NCI-H1436 treated with DMSO at 0.1 percent for 48 hours (cell line): ENCODE results near the gene NPC2.
"Not testable (repeated sequence)": the region's sequence is repeated elsewhere in the genome, so short reads cannot be mapped to it uniquely, and the experiment has no call there.

Experiments used
- DNase-seq: peaks from one replicate; lab custom pipeline; 2025; lab: John Stamatoyannopoulos, UW

NPC2 gene

DNA sequence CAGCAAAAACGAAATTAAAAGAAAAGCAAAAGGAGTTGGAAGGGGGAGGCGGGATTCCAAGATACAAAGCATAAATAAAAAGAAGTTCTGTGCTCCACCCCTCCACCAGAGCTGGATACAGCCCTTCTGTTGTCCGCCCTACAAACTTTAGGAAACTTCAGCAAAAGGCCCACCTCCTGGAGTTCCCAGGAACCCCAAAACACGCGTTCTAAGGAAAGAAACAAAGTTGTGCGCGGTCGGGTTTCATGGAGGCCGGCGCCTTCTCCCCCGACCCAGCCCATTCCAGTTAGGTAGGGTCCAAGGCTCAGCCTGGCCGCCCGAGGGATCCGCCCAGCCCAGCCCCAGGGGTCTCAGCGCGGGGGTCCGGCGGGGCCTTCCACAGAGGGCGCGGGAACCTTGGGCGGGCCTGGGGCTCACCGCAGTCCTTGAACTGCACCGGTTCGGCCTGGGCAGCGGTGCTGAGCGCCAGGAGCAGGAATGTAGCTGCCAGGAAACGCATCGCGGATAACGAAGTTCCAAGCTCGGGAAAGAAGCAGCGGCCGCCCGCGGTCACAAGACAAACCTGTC lies at the start of gene NPC2:
NPC2 (minus strand) TSS at position 530 of the 567 bp plus-strand sequence; CDS start at position 499, 31 bp downstream.
- DNase-seq, result no peak

DNA sequence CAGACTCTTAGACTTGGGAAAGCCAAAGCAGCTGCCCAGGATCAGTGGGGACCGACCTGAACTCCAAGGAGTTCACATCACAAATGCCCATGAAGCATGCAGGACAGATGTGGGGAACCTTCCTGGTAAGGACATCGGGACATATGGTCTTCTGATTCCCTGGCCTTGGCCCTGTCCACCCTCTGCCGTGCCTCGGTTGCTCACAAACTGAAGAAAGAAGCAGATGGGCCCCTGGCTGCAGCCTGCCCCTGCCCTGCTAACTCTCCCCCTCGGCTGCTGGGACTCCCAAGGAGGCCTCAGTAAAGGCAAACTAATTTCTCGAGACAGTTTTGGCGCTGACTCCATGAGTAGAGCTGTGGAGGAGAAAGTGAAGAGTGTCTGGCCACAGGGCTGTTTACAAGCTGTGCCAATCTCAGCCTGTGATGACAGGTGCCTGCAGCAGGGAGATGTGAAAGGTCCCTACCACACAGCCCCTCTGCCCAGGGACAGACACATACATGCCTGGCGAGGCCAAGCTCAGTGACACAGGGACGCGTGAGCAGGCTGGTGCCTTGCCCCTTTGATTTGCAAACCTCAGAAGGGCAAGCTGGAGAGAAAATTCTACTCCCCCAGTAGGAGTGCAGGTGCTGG lies 49.1 kb upstream of the NPC2 start:
- DNase-seq, result no peak

DNA sequence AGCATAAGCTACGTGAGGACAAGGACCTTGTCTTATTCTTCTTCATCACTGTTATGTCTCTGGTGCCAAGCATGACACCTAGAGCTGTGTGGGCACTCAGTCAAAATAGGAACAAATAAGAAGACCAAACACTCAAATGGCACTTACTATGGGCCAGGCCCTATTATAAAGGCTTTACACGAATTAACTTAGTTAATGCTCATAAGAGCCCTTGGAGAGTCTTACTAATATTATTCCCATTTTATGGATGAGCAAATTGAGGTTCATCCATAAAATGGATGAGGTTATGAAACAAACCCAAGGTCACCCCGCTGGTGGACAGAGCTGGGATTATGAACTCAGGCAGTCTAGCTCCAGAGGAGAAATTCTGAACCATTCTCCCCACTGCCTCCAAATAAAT lies 48.1 kb upstream of the NPC2 start:
- no peak for DNase-seq

DNA sequence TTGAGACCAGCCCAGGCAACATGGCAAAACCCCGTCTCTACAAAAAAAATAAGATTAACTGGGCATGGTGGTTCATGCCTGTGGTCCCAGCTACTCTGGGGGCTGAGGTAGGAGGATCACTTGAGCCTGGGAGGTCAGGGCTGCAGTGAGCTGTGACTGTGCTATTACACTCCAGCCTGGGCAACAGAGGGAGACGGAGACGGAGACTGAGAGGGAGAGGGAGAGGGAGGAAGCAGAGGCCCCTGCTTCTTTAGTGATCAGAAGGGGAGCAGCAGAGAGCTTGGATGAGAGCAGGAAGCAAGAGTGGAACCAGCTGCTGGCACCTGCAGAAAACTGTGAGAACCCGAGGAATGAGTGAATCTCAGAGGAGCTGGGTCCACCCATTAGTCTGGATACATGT lies 46.4 kb upstream of the NPC2 start:
- no peak for DNase-seq

- DNase-seq, result no peak
These were observed 45.6 kb upstream of the NPC2 start for GRCh38 chr14:74538411-74539391.

GRCh38 chr14:74536336-74536735 lies 43.2 kb upstream of the NPC2 start:
- DNase-seq, result not testable (repeated sequence)

DNA sequence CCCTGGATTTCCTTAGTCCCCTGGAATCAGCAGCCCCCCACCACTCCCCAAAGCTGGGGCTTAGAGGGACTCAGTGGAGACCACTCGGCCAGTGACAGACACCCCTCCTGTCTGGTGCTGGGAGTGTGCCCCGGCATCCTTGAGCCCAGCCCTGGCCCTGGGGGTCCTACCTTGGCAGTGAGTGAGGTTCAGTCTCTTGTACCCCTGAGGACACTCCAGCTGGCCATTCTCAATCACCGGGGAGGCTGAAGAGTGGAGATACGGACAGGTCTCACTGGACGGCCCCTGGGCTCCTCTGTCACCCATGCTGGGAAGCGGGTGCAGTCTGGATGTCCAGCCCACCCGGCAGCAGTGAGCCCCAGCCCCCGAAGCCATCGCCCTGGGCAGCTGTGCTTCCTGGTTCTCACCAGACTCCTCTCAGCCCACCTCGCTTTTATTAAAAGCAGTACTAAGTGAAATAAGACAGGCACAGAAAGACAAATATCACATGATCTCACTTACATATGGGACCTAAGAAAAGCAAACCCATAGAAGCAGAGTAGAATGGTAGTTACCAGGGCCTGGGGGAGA lies 42.7 kb upstream of the NPC2 start:
- DNase-seq, result no peak

- no peak for DNase-seq
These were observed 40.5 kb upstream of the NPC2 start for GRCh38 chr14:74533576-74533975.

DNA sequence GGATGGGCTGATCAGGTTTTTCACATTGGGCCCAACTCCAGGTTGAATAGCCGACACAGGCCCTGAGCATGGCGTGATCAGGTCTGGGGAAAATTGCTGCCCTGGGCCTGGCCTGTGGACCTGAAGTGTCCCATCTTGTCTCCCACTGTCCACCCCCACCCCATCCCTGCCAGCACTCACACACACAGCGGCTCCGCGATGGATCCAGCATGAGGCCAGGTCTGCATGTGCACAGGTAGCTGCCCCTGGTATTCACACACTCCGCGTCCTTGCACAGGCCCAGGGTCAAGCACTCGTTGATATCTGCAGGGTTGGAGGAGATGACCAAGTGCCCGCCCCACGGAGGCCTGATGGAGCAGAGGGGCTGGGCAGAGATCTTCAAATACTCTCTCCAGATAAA lies 39.1 kb upstream of the NPC2 start:
- DNase-seq, result no peak

GRCh38 chr14:74531467-74531866 lies 38.4 kb upstream of the NPC2 start:
- DNase-seq, result no peak

GRCh38 chr14:74531006-74531405 lies 37.9 kb upstream of the NPC2 start:
- no peak for DNase-seq

DNA sequence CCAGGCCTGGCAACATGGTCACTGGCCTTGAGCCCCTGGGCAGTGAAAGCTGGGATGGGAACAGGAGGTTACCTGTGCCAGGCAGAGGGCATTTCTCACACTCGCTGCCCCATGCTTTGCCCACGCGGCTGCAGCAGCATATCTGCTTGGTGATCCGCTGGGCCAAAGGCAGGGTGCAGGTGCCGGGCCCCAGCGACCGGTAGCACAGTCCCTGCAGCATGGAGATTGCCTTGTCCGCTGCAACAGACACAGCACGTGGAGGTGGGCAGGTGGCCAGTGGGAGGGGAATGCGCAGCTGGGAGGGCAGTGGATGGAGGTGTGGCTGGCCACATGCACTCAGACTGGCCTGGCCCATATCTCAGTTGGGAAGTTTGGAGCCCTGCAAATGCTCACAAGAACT lies 35.8 kb upstream of the NPC2 start:
- DNase-seq, result no peak

DNA sequence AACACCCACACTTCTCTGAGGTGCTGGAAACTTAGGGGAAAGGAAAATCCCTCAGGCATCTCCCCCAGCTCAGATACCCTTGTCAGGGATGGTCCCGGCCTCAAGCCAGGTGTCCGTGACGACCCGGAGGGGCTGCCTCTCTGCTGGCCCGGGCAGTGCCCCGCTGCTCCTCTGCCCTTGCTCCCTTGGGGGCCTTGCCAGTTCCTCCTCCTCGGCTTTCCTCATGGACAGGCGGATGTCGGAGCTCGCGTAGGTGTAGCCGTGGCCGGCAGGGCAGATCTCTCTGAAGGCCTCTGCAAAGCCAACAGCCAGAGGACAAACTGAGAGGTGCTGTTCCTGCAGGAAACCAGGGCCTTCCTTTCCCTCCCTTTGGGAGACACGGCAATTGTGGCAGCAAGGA lies 35.3 kb upstream of the NPC2 start:
- no peak for DNase-seq

- no peak for DNase-seq
These were observed 34.7 kb upstream of the NPC2 start for GRCh38 chr14:74527736-74528280.

DNA sequence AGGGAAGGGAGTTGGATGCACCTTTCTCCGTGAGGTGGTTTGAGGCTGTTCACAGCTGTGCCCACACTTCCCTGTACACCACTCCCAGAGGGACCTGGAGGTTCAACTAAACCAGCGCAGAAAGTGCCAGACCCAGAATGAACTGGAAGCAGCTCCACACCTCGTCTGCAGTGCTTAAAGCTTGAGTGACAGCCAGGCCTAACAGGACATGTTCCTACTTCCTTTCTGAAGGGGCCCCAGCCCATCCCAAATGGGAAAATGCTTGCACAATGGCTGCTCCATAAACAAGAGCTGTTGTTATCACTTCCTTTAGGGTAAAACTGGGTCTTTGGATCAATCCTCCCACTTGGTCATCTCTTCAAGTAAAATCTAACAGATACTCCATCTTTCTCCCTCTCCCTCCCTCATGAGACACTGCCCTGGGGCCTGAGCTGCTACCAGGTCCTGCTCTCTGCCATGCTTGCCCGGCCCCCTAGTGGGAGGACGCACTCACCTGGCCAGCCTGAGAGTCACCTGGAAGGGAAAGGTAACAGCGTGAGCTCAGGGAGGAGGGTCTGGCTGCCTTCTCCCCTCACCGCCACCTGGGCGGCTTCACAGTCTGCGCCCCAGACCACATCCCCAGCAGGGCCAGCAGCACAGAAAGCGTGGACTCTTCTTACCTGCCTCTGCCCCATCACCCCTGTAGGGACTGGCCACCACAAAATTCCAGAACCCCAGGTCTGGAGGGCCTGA lies 33.9 kb upstream of the NPC2 start:
- no peak for DNase-seq

DNA sequence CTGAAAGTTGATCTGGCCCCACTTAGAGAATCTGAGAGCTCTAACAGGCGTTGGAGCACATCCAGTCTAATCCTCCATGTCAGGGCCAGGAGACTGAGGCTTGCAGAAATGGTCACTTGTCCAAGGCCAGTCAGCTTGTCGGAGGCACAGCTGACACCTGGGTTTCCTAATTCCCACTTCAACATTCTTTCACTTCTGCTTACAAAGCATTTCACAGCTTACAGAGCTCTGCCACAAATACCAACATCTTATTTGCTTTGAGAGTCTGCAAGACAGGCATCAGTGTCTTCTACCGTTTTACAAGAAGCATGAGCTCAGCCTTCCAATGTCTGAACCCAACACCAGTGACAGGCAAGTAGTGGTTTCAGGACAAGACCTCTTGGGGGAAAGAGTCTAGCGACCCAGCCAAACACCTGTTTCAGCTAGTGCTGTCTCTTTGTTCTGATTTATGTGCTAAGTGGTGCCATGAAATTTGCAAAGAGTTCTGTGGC lies 32.3 kb upstream of the NPC2 start:
- DNase-seq, result no peak

- DNase-seq, result no peak
These were observed 31.7 kb upstream of the NPC2 start for GRCh38 chr14:74524812-74525135.

DNA sequence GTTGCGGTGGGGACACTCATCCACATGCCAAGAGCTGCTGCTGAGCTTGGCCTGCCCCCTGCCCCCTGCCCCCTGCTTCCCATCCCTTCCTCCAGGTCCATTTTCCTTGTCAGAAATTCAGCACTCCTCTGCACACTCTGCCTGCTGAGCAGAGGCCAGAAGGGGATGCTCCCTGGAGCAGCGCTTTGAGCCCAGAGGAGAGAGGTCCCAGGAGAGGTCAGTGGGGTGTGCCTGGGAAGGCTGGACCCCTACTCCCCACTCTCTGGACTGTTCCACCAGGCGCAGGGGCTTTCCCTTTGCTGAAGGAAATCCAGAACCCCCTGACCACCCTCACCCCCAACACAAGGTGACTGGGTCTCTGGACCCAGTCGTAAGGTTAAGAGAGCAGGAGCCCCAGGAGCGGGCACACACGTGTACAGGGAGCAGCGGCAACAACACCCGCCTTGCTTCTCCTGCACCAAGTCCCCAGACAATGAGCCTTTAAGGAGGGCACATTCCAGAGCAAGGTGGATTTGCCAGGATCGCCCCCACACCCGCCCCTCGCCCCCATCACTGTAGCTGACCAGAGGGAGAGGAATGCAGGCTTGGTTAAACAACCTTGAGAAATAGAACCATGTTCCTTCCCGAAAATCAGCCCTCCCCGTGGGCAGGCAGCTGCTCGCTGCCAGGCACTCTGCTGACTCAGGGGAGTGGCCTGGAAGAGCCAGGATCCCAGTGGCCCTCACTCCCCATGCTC lies 31.1 kb upstream of the NPC2 start:
- no peak for DNase-seq

GRCh38 chr14:74522740-74523139 lies 29.6 kb upstream of the NPC2 start:
- no peak for DNase-seq

- DNase-seq, result no peak
These were observed 28.7 kb upstream of the NPC2 start for GRCh38 chr14:74521756-74522155.
